ENCODE results near the gene THTPA. TPM values are rescaled to one million over a fixed set of nuclear protein-coding genes. Genes with fewer than 3 reads are reported as not detected.
A peak's percentile ranks its signal among the peaks of the same experiment; 100 is the strongest.

THTPA gene
- total RNA-seq, 1 experiment from 2014 or later = 12.3 TPM

- no peak overlapping the region for H3K4me3 ChIP-seq (ENCODE audit: low read depth, low read length, poor library complexity, severe bottlenecking)
- peaks cover 8% of the 10 kb centered on the region for H3K4me1 ChIP-seq (ENCODE audit: insufficient read depth, low read length, poor library complexity, severe bottlenecking)
- CTCF ChIA-PET = interaction anchor here (0.9 to 3.3 kb wide), 2 partner anchors 76 to 79 kb away, joined by 3 to 29 read pairs; no protein-coding TSS in a partner anchor
- TF ChIP-seq EZH2 (IDR thresholded peaks at IDR 0.05; ENCODE audit: borderline replicate concordance, low read depth, low read length, poor library complexity, severe bottlenecking) (no peak), CTCF (conservative IDR thresholded peaks at IDR 0.05; ENCODE audit: low read depth, low read length) (no peak)
- H3K27ac ChIP-seq (ENCODE audit: low read depth, low read length, poor library complexity, severe bottlenecking) = peak overlapping the region; percentile 96
- DNase-seq (ENCODE audit: low spot score) = no peak
- no peaks in the 10 kb centered on the region for H3K27me3 ChIP-seq (replicated peaks; ENCODE audit: insufficient read depth, low read depth, low read length, poor library complexity)
- intact Hi-C loops (cut with micrococcal nuclease; ENCODE audit: unreplicated experiment) = loop anchor here (2.0 kb wide), 1 partner anchor 229 kb away; no protein-coding TSS in a partner anchor
- BruUV-seq (replicated peaks) = no TSS peak
- no peaks in the 10 kb centered on the region for H3K9me3 ChIP-seq (ENCODE audit: low read depth, low read length, poor library complexity, severe bottlenecking)
- POLR2A ChIA-PET (ENCODE audit: low non-redundant PET) = no interaction called here
- peaks cover 11% of the 10 kb centered on the region for H3K36me3 ChIP-seq (ENCODE audit: insufficient read depth, low read length, poor library complexity, severe bottlenecking)
These were observed 1.9 kb downstream of the THTPA start for GRCh38 chr14:23557946-23558345.

- Histone ChIP-seq H3K4me3 (ENCODE audit: low read depth, low read length, poor library complexity, severe bottlenecking) (no peak overlapping the region), H3K9me3 (ENCODE audit: low read depth, low read length, poor library complexity, severe bottlenecking) (no peaks in the 10 kb centered on the region), H3K27ac (ENCODE audit: low read depth, low read length, poor library complexity, severe bottlenecking) (no peak overlapping the region), H3K27me3 (replicated peaks; ENCODE audit: insufficient read depth, low read depth, low read length, poor library complexity) (no peaks in the 10 kb centered on the region), H3K36me3 (ENCODE audit: insufficient read depth, low read length, poor library complexity, severe bottlenecking) (peaks cover 11% of the 10 kb centered on the region), H3K4me1 (ENCODE audit: insufficient read depth, low read length, poor library complexity, severe bottlenecking) (peaks cover 8% of the 10 kb centered on the region)
- BruUV-seq (replicated peaks) = no TSS peak
- no peak for DNase-seq (ENCODE audit: low spot score)
- TF ChIP-seq CTCF (conservative IDR thresholded peaks at IDR 0.05; ENCODE audit: low read depth, low read length) (no peak), EZH2 (IDR thresholded peaks at IDR 0.05; ENCODE audit: borderline replicate concordance, low read depth, low read length, poor library complexity, severe bottlenecking) (no peak)
- ChIA-PET POLR2A (ENCODE audit: low non-redundant PET) (interaction anchor here (0.6 kb wide), 1 partner anchor 582 kb away, joined by 3 read pairs; no protein-coding TSS in a partner anchor), CTCF (interaction anchor here (0.9 to 3.3 kb wide), 3 partner anchors 77 to 237 kb away, joined by 3 to 29 read pairs (median 3); no protein-coding TSS in a partner anchor)
- intact Hi-C loops (cut with micrococcal nuclease; ENCODE audit: unreplicated experiment) = loop anchor here (1.0 to 2.0 kb wide), 2 partner anchors 230 to 293 kb away; no protein-coding TSS in a partner anchor
These were observed 2.4 kb downstream of the THTPA start for GRCh38 chr14:23558346-23559009.

DNA sequence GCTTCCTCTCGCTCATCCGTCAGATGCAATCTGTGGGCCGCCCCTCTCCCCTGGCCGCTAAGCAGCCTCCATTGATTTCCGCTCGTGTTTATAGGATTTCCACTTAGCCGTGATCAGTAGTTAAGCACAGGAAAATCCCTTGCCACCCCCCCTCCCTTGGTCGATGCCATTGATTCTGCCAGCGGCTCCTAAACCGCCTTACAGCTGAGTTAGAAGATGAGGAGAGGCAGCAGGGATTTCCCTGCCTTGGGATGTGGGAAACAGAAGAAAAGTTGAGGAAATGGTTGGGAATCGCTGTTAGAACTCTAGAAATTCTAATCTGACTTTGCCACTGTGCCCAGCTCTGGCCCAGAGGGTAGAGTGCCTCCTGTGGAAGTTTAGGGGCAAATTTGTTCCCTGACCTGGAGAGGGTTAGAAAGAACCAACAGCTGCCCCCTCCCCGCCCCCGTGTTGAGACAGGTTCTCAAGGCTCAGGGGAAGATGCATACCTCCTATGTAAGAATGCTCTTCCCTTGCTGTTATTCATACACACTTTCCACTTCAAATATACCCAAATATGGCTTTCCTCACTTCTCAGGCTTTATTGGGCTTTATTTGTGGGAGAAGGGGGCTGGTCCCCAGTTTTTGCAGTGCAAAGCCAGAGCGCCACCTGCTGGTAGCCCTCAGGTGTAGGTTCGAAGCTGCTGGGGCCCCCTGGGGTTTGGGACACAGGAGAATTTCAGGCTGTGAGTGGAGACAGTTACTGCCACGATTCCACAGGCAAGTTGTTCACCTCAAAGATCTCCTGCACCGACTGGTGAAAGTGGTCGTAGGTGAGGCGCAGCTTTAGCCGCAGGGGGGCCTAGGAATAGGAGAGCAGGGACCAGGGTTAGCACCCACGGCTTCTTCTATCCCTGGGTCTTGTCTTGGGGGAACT, 3.2 kb downstream of the THTPA start:
- intact Hi-C loops (cut with micrococcal nuclease; ENCODE audit: unreplicated experiment) = loop anchor here (1.0 to 2.0 kb wide), 2 partner anchors 230 to 294 kb away; no protein-coding TSS in a partner anchor

More for the DNA sequence above, 3.2 kb downstream of the THTPA start:
- H3K27me3 ChIP-seq (replicated peaks; ENCODE audit: insufficient read depth, low read depth, low read length, poor library complexity) = no peaks in the 10 kb centered on the region
- ChIA-PET CTCF (interaction anchor here (0.6 to 3.3 kb wide), 3 partner anchors 10 to 237 kb away, joined by 3 to 29 read pairs (median 3); no protein-coding TSS in a partner anchor), POLR2A (ENCODE audit: low non-redundant PET) (interaction anchor here (0.6 kb wide), 2 partner anchors 79 to 582 kb away, joined by 3 read pairs; no protein-coding TSS in a partner anchor)
- H3K27ac ChIP-seq (ENCODE audit: low read depth, low read length, poor library complexity, severe bottlenecking) = peak overlapping the region; percentile 61
- peak; percentile 85 for DNase-seq (ENCODE audit: low spot score)
- no peaks in the 10 kb centered on the region for H3K9me3 ChIP-seq (ENCODE audit: low read depth, low read length, poor library complexity, severe bottlenecking)
- TF ChIP-seq EZH2 (IDR thresholded peaks at IDR 0.05; ENCODE audit: borderline replicate concordance, low read depth, low read length, poor library complexity, severe bottlenecking) (no peak), CTCF (conservative IDR thresholded peaks at IDR 0.05; ENCODE audit: low read depth, low read length) (peak; percentile 98)
- peaks cover 8% of the 10 kb centered on the region for H3K4me1 ChIP-seq (ENCODE audit: insufficient read depth, low read length, poor library complexity, severe bottlenecking)
- no TSS peak for BruUV-seq (replicated peaks)
- H3K36me3 ChIP-seq (ENCODE audit: insufficient read depth, low read length, poor library complexity, severe bottlenecking) = peaks cover 11% of the 10 kb centered on the region
- no peak overlapping the region for H3K4me3 ChIP-seq (ENCODE audit: low read depth, low read length, poor library complexity, severe bottlenecking)
